Omental fat pad (tissue), 4 donors: ENCODE data around the gene FBXL13. TPM values are rescaled to one million over a fixed set of nuclear protein-coding genes. Genes with fewer than 3 reads are reported as not detected.
A peak's percentile ranks its signal among the peaks of the same experiment; 100 is the strongest.

Experiments
- ATAC-seq: fragments of 150-250 bp; one replicate; pipeline ENCODE4 v1.9.1; 2016; ENCODE audit warnings: mild to moderate bottlenecking, moderate library complexity; ENCODE audit not compliant: low FRiP score
- DNase-seq: peaks from one replicate; pipeline ENCODE4 v3.0.0-alpha.2; 2019; ENCODE audit warnings: low spot score
- total RNA-seq, 4 donors: library from RNA; depleted of rRNA; stranded (reverse); fragments of >200 nt; gene quantifications; one replicate each; pipeline ENCODE4 v1.1.0, GENCODE V29; 2016
- TF ChIP-seq, protein P1 (sequence below), 3 donors: fragments of 450-650 bp; IDR thresholded peaks; one replicate each; pipeline ENCODE4 v1.5.1; 2016 to 2017; ENCODE audit warnings: antibody characterized with exemption in 3 of 3, mild to moderate bottlenecking in 3 of 3, moderate library complexity in 2 of 3

The FBXL13 gene
- total RNA-seq, 4 donors from 2014 or later: 2.1 to 4.9 (median 3.4) TPM

DNA sequence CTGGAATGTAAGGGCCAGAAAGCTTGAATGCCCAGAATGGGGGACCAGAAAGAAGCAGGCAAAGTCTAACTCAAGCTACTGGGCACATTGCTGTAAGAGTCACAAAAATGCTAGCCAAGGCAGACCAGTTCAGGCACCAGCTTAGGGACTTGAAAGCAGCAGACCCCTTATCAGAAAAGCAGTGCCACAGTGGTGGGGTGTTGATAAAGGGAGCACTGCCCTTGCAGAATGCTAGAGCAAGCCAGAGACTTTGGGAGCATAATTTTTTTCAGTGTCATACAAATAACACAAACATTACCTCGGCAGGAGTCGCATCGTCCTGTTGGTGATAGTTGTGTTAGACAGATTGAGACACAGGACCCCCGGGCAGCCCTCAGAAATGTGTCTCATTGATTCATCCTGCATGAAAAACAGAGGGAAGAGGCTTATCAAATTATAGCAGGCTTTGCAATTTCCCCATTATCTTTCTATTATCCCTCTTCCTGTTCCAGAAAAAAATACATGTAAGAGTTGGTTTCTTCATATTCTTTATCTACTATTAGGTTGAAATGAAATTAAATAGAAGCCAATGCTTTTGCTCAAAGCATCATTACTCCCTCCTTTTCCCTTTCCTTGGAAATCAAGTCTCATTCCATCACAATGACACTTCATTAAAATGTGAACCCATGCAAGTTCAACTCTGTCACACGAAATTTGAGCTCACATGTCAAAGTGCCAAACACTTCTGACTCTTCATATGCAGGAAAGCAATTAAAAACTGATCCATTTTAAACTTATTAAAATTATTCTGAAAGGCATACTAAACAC is 148.4 kb downstream of the FBXL13 start:
- DNase-seq (no peak), ATAC-seq (no peak)

DNA sequence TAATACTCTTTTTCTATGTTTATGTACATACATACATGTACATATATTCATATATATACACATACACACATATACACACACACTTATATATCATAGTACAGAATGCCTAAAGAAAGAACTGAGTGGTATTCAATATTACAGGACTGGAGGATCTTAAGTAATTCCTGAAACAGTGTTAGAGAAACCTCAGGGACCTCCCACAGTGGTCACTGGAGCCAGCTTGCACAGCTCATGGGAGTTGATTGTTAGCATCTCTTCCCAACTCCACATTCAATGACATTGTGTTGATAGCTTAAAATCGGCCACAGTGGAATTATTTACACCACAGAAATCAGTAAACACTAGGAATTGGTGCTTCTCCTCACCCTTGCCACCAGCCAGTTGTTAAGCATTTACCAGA is 155.8 kb downstream of the FBXL13 start:
- TF ChIP-seq, protein P1, sequence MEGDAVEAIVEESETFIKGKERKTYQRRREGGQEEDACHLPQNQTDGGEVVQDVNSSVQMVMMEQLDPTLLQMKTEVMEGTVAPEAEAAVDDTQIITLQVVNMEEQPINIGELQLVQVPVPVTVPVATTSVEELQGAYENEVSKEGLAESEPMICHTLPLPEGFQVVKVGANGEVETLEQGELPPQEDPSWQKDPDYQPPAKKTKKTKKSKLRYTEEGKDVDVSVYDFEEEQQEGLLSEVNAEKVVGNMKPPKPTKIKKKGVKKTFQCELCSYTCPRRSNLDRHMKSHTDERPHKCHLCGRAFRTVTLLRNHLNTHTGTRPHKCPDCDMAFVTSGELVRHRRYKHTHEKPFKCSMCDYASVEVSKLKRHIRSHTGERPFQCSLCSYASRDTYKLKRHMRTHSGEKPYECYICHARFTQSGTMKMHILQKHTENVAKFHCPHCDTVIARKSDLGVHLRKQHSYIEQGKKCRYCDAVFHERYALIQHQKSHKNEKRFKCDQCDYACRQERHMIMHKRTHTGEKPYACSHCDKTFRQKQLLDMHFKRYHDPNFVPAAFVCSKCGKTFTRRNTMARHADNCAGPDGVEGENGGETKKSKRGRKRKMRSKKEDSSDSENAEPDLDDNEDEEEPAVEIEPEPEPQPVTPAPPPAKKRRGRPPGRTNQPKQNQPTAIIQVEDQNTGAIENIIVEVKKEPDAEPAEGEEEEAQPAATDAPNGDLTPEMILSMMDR (IDR thresholded peaks at IDR 0.05): no peak
- DNase-seq (no peak), ATAC-seq (no peak)

More for the DNA sequence above, 148.4 kb downstream of the FBXL13 start:
- TF ChIP-seq, protein P1 (IDR thresholded peaks at IDR 0.05): no peak

DNA sequence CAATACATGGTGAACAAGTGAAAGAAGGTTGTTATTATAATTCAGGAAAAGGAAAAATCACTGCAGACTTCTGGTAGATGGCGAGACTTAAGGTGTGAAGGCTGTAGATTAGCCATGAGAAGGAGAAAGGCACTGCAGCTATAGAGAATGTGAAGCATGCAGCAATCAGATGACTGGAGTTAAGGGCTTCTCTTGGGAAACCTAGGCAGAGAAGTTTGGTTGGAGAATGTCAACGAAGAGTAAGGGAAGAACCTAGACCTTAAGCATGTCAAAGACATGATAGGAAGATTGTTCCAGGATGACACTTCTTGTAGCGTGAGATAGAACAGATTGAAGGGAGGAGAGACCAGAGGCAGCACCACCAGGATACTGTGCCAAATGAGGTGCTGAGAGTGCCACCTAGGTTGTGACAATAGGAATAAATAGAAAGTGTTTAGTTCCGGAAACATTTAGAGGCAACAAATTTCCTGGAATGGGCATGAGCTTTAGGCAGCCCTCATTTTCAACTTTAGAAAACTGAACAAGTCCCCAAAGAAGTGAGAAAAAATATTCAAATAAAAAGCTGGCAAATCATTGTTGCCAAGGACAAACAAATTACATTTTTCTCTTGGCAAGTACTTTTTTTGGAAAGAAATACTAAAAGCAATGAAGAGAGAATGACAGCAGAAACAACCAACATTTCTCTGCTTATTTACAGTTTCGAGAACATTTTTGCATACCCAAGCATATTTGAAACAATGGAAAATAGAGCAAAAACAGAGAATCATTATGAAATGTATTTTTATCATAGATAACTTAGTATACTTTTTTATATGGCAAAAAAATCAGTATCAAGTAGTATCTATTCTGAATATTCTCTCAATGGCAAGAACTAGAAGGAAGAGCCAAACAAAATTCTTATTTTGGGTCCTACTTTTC is 156.9 kb downstream of the FBXL13 start:
- no peak for DNase-seq
- ATAC-seq: no peak
- TF ChIP-seq, protein P1 (IDR thresholded peaks at IDR 0.05): no peak

DNA sequence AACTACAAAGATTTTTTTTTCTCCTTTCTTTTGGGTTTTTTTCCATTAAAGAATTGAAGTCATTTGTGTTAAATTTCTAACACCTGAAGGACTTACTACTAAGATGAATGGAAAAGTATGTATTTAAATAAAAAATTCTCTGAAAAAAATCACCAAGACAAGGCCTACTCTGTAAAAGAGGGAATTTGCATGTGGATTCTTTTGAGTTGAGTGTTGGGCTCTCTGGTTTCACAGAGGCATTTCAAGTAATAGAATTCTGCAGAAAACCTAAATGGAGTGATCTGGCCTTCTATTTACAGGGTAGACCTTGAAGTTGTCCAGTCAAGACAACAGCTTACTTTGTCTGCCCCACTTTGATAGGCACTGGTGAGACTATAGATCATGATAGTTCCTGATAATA is 157.7 kb downstream of the FBXL13 start:
- TF ChIP-seq, protein P1 (IDR thresholded peaks at IDR 0.05): no peak
- ATAC-seq (no peak), DNase-seq (no peak)

DNA sequence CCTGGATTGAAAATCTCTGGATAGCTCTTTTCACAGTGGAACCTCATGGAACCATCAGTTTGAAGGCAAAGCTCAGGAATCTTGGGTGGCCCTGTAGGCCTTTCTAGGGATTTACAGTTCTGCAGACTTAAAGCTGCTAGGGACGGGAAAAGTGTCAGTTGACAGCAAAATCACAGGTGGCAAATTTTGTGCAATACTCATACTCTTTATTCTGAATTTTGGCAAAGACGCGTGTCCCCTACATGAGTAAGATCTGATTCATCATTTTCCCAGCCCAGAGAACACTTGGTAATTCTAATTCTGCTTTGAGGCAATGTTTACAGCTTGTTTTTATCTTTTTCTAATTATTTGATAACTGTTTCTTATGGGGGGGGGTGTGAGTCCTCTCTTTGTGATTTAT is 158.2 kb downstream of the FBXL13 start:
- no peak for ATAC-seq
- DNase-seq: no peak
- TF ChIP-seq, protein P1 (IDR thresholded peaks at IDR 0.05): no peak

DNA sequence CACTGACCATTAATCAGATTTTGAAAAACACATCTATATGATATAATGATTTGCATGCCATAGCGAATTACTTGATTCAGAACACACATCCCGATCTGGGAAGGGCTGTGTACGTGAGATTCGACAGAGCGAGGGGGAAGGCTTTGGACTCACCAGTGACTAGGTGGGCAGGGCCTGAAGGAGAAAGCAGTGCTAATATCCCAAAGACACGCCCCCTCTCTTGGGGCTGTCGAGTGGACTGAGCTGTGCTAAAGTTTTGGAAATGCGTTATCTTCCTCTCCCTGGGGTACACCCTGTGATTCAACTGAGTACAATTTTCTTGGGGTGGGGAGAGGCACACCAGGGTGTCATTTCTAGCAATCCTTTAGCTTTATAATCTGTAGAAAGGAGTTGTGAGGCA is 160.0 kb downstream of the FBXL13 start:
- DNase-seq (no peak), ATAC-seq (peak; percentile 81)
- TF ChIP-seq, protein P1 (IDR thresholded peaks at IDR 0.05): no peak
